Activated naive CD4-positive, alpha-beta T cell treated with anti-CD3 and anti-CD28 coated beads, Interleukin-2, amount 50 U/mL, for 72 hours (primary cell): ENCODE measurements around the gene C4orf50. TPM values are rescaled to one million over a fixed set of nuclear protein-coding genes. Genes with fewer than 3 reads are reported as not detected.
A peak's percentile ranks its signal among the peaks of the same experiment; 100 is the strongest.

Experiments
- ATAC-seq, 2 donors: fragments of 150-1000 bp; cut with Tn5 transposase; 2 replicates each; pipeline ENCODE4 v1.10.0; 2021; ENCODE audit warnings: mild to moderate bottlenecking in 2 of 2, moderate library complexity in 2 of 2
- DNase-seq, 2 donors: peaks; one replicate each; pipeline ENCODE4 v3.0.0; 2021 to 2022; ENCODE audit warnings: low spot score in 2 of 2
- H3K27ac Mint-ChIP-seq, 2 donors: one replicate each; pipeline ENCODE4 v1.8.0; 2022; ENCODE audit warnings: mild to moderate bottlenecking in 2 of 2, mixed read lengths in 2 of 2
- H3K36me3 Mint-ChIP-seq, 2 donors: one replicate each; pipeline ENCODE4 v1.8.0; 2022; ENCODE audit warnings: mixed read lengths in 2 of 2
- H3K9me3 Mint-ChIP-seq, 2 donors: one replicate each; pipeline ENCODE4 v1.8.0; 2022; ENCODE audit warnings: mixed read lengths in 2 of 2
- total RNA-seq, 2 donors: library from RNA; stranded (reverse); gene quantifications; one replicate each; pipeline ENCODE4 v1.2.3, GENCODE V29; 2022

Gene C4orf50
- total RNA-seq, 2 donors from 2014 or later: 0.12 TPM; not detected in 1

GRCh38 chr4:6048537-6048936 is 30.3 kb upstream of the C4orf50 start:
- DNase-seq: no peak
- ATAC-seq: no peak
- Mint-ChIP-seq H3K27ac (no peak overlapping the region), H3K36me3 (no peaks in the 10 kb centered on the region), H3K9me3 (no peaks in the 10 kb centered on the region)

GRCh38 chr4:6047130-6047673 is 29.0 kb upstream of the C4orf50 start:
- H3K27ac Mint-ChIP-seq: no peak overlapping the region
- no peaks in the 10 kb centered on the region for H3K36me3 Mint-ChIP-seq
- no peaks in the 10 kb centered on the region for H3K9me3 Mint-ChIP-seq
- no peak for ATAC-seq
- no peak for DNase-seq

- no peaks in the 10 kb centered on the region for H3K36me3 Mint-ChIP-seq
- H3K9me3 Mint-ChIP-seq: no peaks in the 10 kb centered on the region
- H3K27ac Mint-ChIP-seq: no peak overlapping the region
- no peak for DNase-seq
- ATAC-seq: no peak
Measured at GRCh38 chr4:6046526-6047129, 28.4 kb upstream of the C4orf50 start.

GRCh38 chr4:6044805-6045204 is 26.6 kb upstream of the C4orf50 start:
- no peak overlapping the region for H3K27ac Mint-ChIP-seq
- no peaks in the 10 kb centered on the region for H3K9me3 Mint-ChIP-seq
- DNase-seq (no peak), ATAC-seq (no peak)
- H3K36me3 Mint-ChIP-seq: no peaks in the 10 kb centered on the region

GRCh38 chr4:6044276-6044675 is 26.0 kb upstream of the C4orf50 start:
- no peak for DNase-seq
- Mint-ChIP-seq H3K9me3 (no peaks in the 10 kb centered on the region), H3K27ac (no peak overlapping the region), H3K36me3 (no peaks in the 10 kb centered on the region)
- ATAC-seq: no peak

GRCh38 chr4:6043843-6044242 is 25.6 kb upstream of the C4orf50 start:
- Mint-ChIP-seq H3K9me3 (no peaks in the 10 kb centered on the region), H3K27ac (peak overlapping the region in 1 of 2 donors; percentile 80), H3K36me3 (no peaks in the 10 kb centered on the region)
- DNase-seq (no peak), ATAC-seq (no peak)

- H3K36me3 Mint-ChIP-seq: no peaks in the 10 kb centered on the region
- peak overlapping the region in 1 of 2 donors; percentile 80 for H3K27ac Mint-ChIP-seq
- no peak for DNase-seq
- no peak for ATAC-seq
- H3K9me3 Mint-ChIP-seq: no peaks in the 10 kb centered on the region
Measured at GRCh38 chr4:6043188-6043587, 25.0 kb upstream of the C4orf50 start.

GRCh38 chr4:6042293-6043063 is 24.2 kb upstream of the C4orf50 start:
- no peak for DNase-seq
- peak in 1 of 2 donors; percentile 57 for ATAC-seq
- no peaks in the 10 kb centered on the region for H3K9me3 Mint-ChIP-seq
- H3K36me3 Mint-ChIP-seq: no peaks in the 10 kb centered on the region
- peak overlapping the region in 1 of 2 donors; percentile 41 for H3K27ac Mint-ChIP-seq

- Mint-ChIP-seq H3K36me3 (no peaks in the 10 kb centered on the region), H3K9me3 (no peaks in the 10 kb centered on the region), H3K27ac (no peak overlapping the region)
- ATAC-seq (peak in 1 of 2 donors; percentile 73), DNase-seq (no peak)
Measured at GRCh38 chr4:6041800-6042199, 23.6 kb upstream of the C4orf50 start.

GRCh38 chr4:6038711-6039110 is 20.5 kb upstream of the C4orf50 start:
- H3K9me3 Mint-ChIP-seq: no peaks in the 10 kb centered on the region
- DNase-seq (no peak), ATAC-seq (no peak)
- H3K27ac Mint-ChIP-seq: no peak overlapping the region
- H3K36me3 Mint-ChIP-seq: no peaks in the 10 kb centered on the region

- DNase-seq (no peak), ATAC-seq (no peak)
- Mint-ChIP-seq H3K27ac (no peak overlapping the region), H3K9me3 (no peaks in the 10 kb centered on the region), H3K36me3 (no peaks in the 10 kb centered on the region)
Measured at GRCh38 chr4:6035786-6036185, 17.6 kb upstream of the C4orf50 start.

- no peaks in the 10 kb centered on the region for H3K9me3 Mint-ChIP-seq
- no peaks in the 10 kb centered on the region for H3K36me3 Mint-ChIP-seq
- ATAC-seq (no peak), DNase-seq (no peak)
- H3K27ac Mint-ChIP-seq: no peak overlapping the region
Measured at GRCh38 chr4:6033381-6033780, 15.2 kb upstream of the C4orf50 start.

- Mint-ChIP-seq H3K36me3 (no peaks in the 10 kb centered on the region), H3K27ac (no peak overlapping the region), H3K9me3 (no peaks in the 10 kb centered on the region)
- ATAC-seq (no peak), DNase-seq (no peak)
Measured at GRCh38 chr4:6032249-6033244, 14.3 kb upstream of the C4orf50 start.

- no peak for ATAC-seq
Measured at GRCh38 chr4:6031846-6032245, 13.6 kb upstream of the C4orf50 start.

GRCh38 chr4:6030679-6031078 is 12.4 kb upstream of the C4orf50 start:
- ATAC-seq: no peak
- H3K9me3 Mint-ChIP-seq: no peaks in the 10 kb centered on the region

More at GRCh38 chr4:6031846-6032245, 13.6 kb upstream of the C4orf50 start:
- H3K36me3 Mint-ChIP-seq: no peaks in the 10 kb centered on the region
- H3K27ac Mint-ChIP-seq: no peak overlapping the region
- DNase-seq: no peak
- no peaks in the 10 kb centered on the region for H3K9me3 Mint-ChIP-seq

GRCh38 chr4:6029254-6029653 is 11.0 kb upstream of the C4orf50 start:
- Mint-ChIP-seq H3K9me3 (no peaks in the 10 kb centered on the region), H3K36me3 (no peaks in the 10 kb centered on the region), H3K27ac (no peak overlapping the region)
- no peak for DNase-seq
- ATAC-seq: no peak

More at GRCh38 chr4:6030679-6031078, 12.4 kb upstream of the C4orf50 start:
- no peak for DNase-seq
- H3K27ac Mint-ChIP-seq: no peak overlapping the region
- no peaks in the 10 kb centered on the region for H3K36me3 Mint-ChIP-seq

GRCh38 chr4:6028168-6028567 is 9.9 kb upstream of the C4orf50 start:
- Mint-ChIP-seq H3K9me3 (no peaks in the 10 kb centered on the region), H3K27ac (no peak overlapping the region), H3K36me3 (no peaks in the 10 kb centered on the region)
- ATAC-seq (no peak), DNase-seq (no peak)
